DMS 273 (cell line): ENCODE results near the gene AVPR1A.

Experiments used
- DNase-seq: peaks from one replicate; lab custom pipeline; 2025; ENCODE audit not compliant: unreplicated experiment; lab: John Stamatoyannopoulos, UW

AVPR1A gene

GRCh38 chr12:63095369-63095980 is 55.5 kb downstream of the AVPR1A start:
- DNase-seq: no peak

- DNase-seq: no peak
Measured at GRCh38 chr12:63093711-63094110, 57.3 kb downstream of the AVPR1A start.

- no peak for DNase-seq
Measured at GRCh38 chr12:63093084-63093483, 57.9 kb downstream of the AVPR1A start.
